Hematopoietic multipotent progenitor cell (in vitro differentiated cells): ENCODE data around the gene ABI1. TPM values are rescaled to one million over a fixed set of nuclear protein-coding genes. Genes with fewer than 3 reads are reported as not detected.
A peak's percentile ranks its signal among the peaks of the same experiment; 100 is the strongest.
"Not testable (repeated sequence)": the region's sequence is repeated elsewhere in the genome, so short reads cannot be mapped to it uniquely, and the experiment has no call there.

ENCODE experiments used
- DNase-seq, 3 donors: peaks; one replicate each; pipeline ENCODE4 v3.0.0-alpha.2; 2011 to 2015; ENCODE audit warnings: low read depth in 2 of 3, low spot score in 2 of 3
- total RNA-seq: library from RNA; depleted of rRNA; stranded (reverse); fragments of >200 nt; gene quantifications from one replicate; pipeline ENCODE4 v1.2.3, GENCODE V29; 2012

The ABI1 gene
- 53.6 TPM for total RNA-seq

DNA sequence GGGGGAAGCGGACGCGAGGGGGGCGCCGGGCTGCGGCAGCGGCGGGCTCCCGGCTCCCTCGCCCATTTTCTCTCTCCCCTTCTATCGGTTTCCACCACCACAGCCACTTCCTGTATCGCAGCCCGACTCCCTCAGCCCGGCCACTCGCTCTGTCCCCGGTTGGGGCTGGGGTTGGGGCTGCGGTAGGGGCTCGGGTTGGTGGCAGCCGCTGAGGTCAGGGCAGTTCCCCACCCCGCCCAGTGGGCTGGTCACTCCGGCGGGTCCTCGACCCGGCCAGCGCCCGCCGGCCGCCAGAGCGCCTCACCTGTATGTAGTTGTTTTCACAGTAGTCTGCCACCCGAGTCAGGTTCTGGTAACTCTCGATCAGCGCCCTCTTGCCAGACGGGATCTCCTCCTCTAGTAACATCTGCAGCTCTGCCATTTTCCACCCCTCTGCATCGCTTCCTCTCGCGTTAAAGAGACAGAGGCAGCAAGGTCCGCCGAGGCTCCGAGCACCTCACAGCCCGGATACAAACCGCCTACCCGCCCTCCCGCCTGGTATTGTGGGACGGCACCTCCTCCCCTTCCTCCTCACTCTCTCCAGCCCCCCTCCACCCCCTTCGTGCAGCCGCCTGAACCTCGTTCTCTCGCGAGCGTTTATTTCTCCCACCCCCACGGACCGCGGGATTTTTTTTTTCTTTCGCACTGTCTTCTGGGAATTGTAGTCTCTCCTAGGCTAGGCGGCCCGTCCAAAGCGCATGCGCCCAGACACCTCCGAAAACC lies at the start of gene ABI1:
TSS of gene ABI1 (minus strand) at position 516 of the 762 bp plus-strand sequence. CDS start at position 421, 95 bp downstream.
- DNase-seq: peak; percentile 98 to 100 (median 99)

GRCh38 chr10:26909753-26910152 lies 49.0 kb upstream of the ABI1 start:
- no peak for DNase-seq

DNA sequence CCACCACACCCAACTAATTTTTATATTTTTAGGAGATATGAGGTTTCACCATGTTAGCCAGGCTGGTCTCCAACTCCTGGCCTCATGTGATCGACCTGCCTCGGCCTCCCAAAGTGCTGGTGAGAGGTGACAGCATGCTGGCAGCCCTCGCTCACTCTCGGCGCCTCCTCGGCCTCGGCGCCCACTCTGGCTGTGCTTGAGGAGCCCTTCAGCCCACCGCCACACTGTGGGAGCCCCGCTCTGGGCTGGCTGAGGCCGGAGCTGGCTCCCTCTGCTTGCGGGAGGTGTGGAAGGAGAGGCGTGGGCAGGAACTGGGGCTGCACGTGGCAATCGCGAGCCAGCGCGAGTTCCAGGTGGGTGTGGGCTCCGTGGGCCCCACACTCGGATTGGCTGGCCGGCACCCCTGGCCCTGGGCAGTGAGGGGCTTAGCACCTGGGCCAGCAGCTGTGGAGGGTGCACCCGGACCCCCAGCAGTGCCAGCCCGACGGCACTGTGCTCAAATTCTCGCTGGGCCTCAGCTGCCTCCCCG lies 44.6 kb upstream of the ABI1 start:
- not testable (repeated sequence) for DNase-seq

DNA sequence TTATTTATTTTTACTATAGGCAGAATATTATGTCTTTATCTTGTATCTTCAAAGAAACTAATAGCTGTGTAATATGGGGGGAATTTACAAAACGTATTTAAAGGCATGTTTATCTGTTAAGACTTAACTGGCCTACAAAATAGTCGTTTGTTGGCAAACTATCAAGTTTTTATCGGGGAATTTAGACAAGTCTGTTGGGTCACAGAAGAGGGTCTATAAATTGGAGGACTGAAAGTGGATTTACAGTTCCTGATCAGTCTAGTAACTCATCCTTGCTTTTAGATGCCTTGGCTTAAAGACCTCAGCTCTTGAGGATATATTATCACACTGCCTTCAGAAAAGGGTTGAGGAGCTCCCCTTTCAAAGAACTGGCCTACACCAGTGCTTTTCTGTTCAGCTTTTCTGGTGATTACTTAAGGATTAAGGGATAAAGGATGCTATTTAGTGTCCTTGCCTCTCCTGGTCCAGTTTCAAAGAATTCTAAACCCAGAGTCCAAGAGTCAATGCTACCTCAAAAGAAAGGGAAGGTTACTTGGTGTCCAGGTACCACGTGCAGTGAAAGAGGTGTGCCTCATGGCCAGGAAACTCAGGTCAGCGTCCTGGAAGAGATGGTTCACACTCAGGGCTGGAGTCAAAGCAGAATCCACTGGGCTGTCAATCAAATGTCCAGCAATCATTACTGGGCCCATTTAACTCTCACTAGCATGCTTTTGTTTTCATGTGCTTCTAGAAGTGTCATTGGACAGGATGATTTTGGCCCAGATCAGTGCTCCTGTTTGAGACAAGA lies 42.9 kb upstream of the ABI1 start:
- DNase-seq: no peak

GRCh38 chr10:26892306-26892923 lies 31.7 kb upstream of the ABI1 start:
- peak in 1 of 3 donors; percentile 22 for DNase-seq

DNA sequence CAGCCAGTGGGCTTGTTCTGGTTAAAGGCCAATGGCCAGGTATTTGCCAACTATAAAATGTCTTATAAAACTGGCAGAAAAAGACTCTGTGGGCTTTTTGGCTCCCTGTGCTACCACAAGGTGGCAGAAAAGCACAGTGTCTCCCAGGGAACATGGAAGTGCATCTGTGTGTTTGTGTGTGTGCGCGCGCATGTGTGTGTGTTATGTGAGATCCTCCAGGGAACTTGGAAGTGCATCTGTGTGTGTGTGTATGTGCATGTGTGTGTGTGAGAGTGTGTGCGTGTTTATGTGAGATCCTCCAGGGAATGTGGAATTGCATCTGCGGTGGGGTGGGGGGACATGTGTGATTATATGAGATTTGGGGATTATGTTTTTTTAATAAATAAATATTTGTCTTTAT lies 30.2 kb upstream of the ABI1 start:
- peak in 2 of 3 donors; percentile 68 to 86 for DNase-seq

DNA sequence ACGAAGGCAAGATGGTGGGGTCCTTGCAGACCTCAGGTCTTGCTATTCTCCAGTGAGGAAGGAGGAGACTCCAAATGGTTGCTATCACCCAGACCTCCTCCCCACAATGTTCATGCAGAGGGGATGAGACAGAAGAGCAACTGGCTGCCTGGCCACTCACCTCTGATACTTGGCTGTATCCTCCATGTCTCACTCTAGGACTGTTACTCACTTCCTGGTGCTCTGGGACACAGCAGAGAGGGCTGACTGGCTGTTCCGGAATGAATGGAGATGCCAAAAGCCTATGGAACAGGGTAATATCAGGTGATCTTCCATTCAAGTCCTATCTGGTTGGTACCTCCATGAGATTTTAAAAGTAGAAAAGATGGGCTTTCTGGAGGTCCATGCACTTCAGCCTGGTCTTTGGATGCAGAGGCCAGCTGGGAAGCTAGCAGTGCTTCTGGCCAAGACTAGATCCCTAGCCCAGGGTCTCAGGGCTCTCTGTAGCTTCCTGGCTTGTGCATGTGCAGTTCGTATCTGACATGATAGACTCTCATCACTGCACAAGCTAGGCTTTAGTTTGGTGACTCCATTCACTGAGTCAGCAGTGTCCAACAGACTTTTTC lies 27.0 kb upstream of the ABI1 start:
- no peak for DNase-seq

DNA sequence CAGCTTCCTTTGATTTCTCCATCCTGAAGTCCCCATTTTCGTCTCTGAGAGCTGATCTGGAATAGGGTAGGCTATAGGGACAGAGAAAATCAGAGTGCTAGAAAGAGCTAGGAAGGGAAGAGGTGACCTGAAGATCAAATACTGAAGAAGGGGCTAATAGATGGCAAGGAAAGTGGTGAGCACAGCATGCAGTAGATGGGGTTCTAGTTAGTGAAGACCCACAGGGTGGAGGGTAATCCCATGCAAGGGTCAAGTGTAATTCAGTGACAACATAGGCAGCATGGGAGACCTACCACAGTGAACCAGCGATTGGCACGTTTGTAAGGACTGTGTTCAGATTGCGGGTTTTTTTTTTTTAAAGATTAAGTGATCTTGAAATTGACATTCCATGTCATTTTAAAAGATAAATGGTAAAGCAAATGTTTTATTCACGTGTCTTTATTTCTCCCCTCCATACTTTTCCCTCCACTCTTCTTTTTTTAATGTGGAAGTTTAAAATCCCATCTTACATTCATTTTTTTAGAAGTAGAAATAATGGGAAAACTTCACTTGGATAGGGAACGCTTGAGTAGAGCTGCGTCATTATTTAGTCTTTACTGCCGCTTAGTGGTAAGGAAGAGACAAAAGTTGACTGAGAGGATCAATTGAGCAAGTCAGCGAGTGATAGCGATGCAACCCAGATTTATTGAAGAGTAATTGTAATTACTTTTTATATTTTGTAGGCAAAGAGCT lies 21.0 kb upstream of the ABI1 start:
- DNase-seq: peak in 2 of 3 donors; percentile 26 to 68

- no peak for DNase-seq
These were observed 19.0 kb upstream of the ABI1 start for GRCh38 chr10:26879744-26880143.

DNA sequence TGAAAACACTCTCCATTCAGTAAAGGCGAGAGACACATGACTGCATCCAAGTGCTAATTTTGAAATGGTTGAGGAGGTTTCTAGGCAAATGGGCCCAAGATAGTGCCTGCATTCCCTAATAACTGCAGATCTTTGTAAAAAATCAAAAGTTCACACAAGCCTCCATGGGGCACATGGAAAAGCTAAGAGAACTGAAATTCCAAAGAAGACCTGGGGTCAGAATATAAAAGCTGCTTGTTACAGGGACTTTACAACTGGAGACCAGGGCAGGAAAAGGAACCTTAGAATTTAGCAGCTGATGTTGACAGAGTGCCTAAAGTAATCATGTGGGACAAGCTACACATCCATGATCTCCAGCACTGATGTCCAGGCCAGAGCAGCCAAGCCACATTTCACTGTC lies 10.0 kb upstream of the ABI1 start:
- no peak for DNase-seq

- peak in 1 of 3 donors; percentile 30 for DNase-seq
These were observed 8.8 kb upstream of the ABI1 start for GRCh38 chr10:26869528-26869927.

DNA sequence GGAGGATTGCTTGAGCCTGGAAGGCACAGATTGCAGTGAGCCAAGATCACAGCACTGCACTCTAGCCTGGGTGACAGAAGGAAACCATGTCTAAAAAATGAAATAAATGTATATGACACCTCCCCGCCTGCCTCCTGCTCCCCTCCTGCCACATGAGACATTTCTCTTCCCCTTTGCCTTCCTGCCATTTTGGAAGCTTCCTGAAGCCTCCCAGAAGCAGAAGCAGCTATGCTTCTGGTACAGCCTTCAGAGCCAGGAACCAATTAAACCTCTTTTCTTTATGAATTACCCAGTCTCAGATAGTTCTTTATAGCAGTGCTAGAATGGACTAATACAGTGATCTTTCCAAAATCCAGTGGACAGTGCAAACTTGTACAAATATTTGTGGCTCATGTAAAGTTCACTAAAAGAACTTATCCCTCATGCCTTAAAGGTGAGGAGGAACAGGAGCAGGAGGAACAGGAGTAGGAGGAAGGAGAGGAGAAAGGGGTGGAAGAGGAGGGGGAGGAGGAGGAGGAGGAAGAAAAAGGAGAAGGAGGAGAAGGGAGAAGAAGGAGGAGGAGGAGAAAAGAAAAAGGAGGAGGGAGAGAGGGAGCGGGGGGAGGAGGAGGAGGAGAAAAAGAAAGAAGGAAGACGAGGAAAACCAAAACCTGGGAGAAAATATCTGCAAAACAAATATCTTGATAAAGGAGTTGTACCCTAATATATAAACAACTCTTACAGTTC lies 2.8 kb upstream of the ABI1 start:
- DNase-seq: no peak

GRCh38 chr10:26861205-26861998 lies 644 bp upstream of the ABI1 start:
- DNase-seq: no peak

DNA sequence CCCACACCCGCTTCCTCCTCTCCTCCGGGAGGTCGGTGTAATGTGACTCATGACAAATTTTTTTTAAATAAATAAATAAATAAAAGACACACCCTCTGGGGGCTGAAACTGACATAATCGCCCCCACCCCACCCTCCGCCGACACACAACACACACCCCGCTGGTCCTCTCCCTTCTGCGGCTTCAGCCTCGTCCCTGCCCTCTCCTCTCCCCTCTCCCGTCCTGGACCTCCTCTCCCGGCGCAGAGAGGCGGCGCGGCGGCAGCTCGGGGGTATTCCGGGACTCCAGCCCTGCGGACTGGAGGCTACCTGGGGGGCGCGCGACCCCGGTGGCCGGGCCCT lies 686 bp downstream of the ABI1 start:
- DNase-seq: peak; percentile 29 to 88 (median 77)

- DNase-seq: no peak
These were observed 1.3 kb downstream of the ABI1 start for GRCh38 chr10:26859241-26860101.

GRCh38 chr10:26858707-26859034 lies 2.1 kb downstream of the ABI1 start:
- no peak for DNase-seq

GRCh38 chr10:26857991-26858706 lies 2.6 kb downstream of the ABI1 start:
- no peak for DNase-seq
